GM23338 (cell line): Measurements from ENCODE around the gene PMVK.

Source experiments
- CREB1 ChIP-seq: fragments of 250-450 bp; sonication (Bioruptor Pico); IDR thresholded peaks from 2 replicates; pipeline ENCODE4 v1.5.0; 2020; ENCODE audit warnings: low read depth, mild to moderate bottlenecking, moderate library complexity
- CTCF ChIP-seq, 2 experiments: fragments of 200-600 bp in 1 of 2; sonication (generic) in 1 of 2; conservative IDR thresholded peaks; 2 replicates each; pipeline versions ENCODE4 v1.5.1 to v1.6.1; 2016 to 2017; ENCODE audit warnings: antibody characterized with exemption in 2 of 2, low read depth in 2 of 2, mild to moderate bottlenecking in 2 of 2, moderate library complexity in 1 of 2
- ETS1 ChIP-seq: IDR thresholded peaks from 2 replicates; pipeline ENCODE4 v1.6.1; 2016; ENCODE audit warnings: antibody characterized with exemption
- EZH2 ChIP-seq: fragments of 200-600 bp; sonication (generic); IDR thresholded peaks from one replicate; pipeline ENCODE4 v1.8.0; 2017; ENCODE audit warnings: antibody characterized with exemption, mild to moderate bottlenecking, low read depth; ENCODE audit not compliant: unreplicated experiment
- EZH2phosphoT487 ChIP-seq: fragments of 200-600 bp; sonication (generic); IDR thresholded peaks from one replicate; pipeline ENCODE4 v1.8.1; 2018; ENCODE audit warnings: antibody characterized with exemption; ENCODE audit not compliant: unreplicated experiment
- JUNB ChIP-seq: IDR thresholded peaks from one replicate; pipeline ENCODE4 v1.6.1; 2016; ENCODE audit warnings: antibody characterized with exemption; ENCODE audit not compliant: unreplicated experiment
- NANOG ChIP-seq: IDR thresholded peaks from 2 replicates; pipeline ENCODE4 v1.6.1; 2016; ENCODE audit warnings: antibody characterized with exemption, borderline replicate concordance
- POLR2AphosphoS5 ChIP-seq: IDR thresholded peaks from 2 replicates; pipeline ENCODE4 v1.6.1; 2016; ENCODE audit warnings: antibody characterized with exemption, low read depth
- REST ChIP-seq: IDR thresholded peaks from one replicate; pipeline ENCODE4 v1.6.1; 2018; ENCODE audit warnings: antibody characterized with exemption; ENCODE audit not compliant: unreplicated experiment
- ZNF114 ChIP-seq: fragments of 250-450 bp; sonication (Bioruptor Pico); IDR thresholded peaks from 2 replicates; pipeline ENCODE4 v1.5.0; 2020; ENCODE audit warnings: mild to moderate bottlenecking, moderate library complexity
- ZNF331 ChIP-seq: fragments of 250-450 bp; sonication (Bioruptor Pico); IDR thresholded peaks from 2 replicates; pipeline ENCODE4 v1.5.0; 2020; ENCODE audit warnings: low read depth, mild to moderate bottlenecking, moderate library complexity
- ZNF462 ChIP-seq: fragments of 250-450 bp; sonication (Bioruptor Pico); IDR thresholded peaks from 2 replicates; pipeline ENCODE4 v1.5.0; 2020; ENCODE audit warnings: mild to moderate bottlenecking, moderate library complexity

GRCh38 chr1:154963643-154964042, 27.1 kb upstream of the PMVK start:
- TF ChIP-seq EZH2 = no peak
- TF ChIP-seq POLR2AphosphoS5 = no peak
- TF ChIP-seq CTCF (conservative IDR thresholded peaks at IDR 0.05; ENCODE audit: low read depth in 2 of 2) = no peak
- no peak for TF ChIP-seq CREB1 (CRISPR knock-in tag)
- no peak for TF ChIP-seq JUNB
- TF ChIP-seq EZH2phosphoT487 = no peak
- TF ChIP-seq REST = no peak
- no peak for TF ChIP-seq NANOG
- no peak for TF ChIP-seq ZNF114 (CRISPR knock-in tag)
- no peak for TF ChIP-seq ZNF462 (CRISPR knock-in tag)
- no peak for TF ChIP-seq ETS1
- TF ChIP-seq ZNF331 = no peak
